ENCODE measurements around the gene MTG2. TPM values are rescaled to one million over a fixed set of nuclear protein-coding genes. Genes with fewer than 3 reads are reported as not detected.

MTG2 gene
- total and polyA plus RNA-seq, 2 of the 13 experiments (the other 11 are each of a cell fraction or from before 2014, with no cell fraction given): 20.4 to 37.8 TPM

DNA sequence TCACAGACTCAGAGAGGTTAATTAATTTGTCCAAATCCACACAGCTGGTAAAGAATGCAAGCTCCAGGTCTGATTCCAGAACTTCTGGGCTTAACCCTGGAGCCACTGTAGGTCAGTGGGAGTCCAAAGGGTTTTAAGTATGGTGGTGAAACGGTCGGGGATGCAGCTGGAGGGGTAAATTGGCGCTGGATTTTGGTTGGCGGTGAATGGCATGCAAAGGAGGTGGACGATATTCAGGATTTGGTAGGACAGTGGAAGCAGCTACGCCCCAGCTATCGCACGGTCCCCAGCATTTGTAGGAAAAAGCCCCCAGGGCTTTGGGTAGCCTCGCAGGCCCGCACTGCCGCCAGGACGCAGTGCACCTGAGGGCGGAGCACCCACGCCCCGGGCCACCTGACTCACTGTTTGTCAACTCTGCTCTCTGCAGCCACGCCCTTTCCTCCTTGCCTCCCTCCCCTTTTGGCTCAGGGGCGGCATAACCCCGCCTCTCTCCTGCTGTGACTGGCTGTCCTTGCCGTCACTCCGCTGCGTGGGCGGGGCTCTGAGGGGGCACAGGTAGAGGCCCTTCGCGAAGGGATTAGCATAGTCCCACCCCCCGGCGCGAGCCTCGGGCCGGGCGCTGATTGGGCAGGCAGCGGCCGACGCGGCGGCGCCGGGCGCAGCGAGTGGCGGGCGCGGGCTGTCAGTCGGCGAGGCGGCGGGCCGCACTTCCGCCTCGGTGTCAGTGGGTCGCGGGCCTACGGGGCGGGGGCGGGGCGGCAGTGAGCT is 55.2 kb downstream of the MTG2 start, which contains the start of gene OSBPL2 (continued):
- TF ChIP-seq HBP1 (CRISPR knock-in tag; IDR thresholded peaks at IDR 0.05; ENCODE audit: low read depth) (no peak), PHF5A (CRISPR knock-in tag; IDR thresholded peaks at IDR 0.05; ENCODE audit: low read depth, unreplicated experiment) (no peak), MYNN (CRISPR knock-in tag; IDR thresholded peaks at IDR 0.05; ENCODE audit: low read depth) (peak; percentile 92), FOXO4 (CRISPR knock-in tag; conservative IDR thresholded peaks at IDR 0.05) (no peak), ZNF547 (CRISPR knock-in tag; IDR thresholded peaks at IDR 0.05) (peak; percentile 74; the same call in 1 of the 2 replicates), HNRNPH1 (optimal IDR thresholded peaks at IDR 0.05; ENCODE audit: low read depth, low read length) (no peak), ASH2L (IDR thresholded peaks at IDR 0.05; ENCODE audit: insufficient read length, low read depth, low read length) (peak; percentile 60), FOXJ3 (CRISPR knock-in tag; IDR thresholded peaks at IDR 0.05; ENCODE audit: borderline replicate concordance) (no peak), ZNF572 (CRISPR knock-in tag; IDR thresholded peaks at IDR 0.05) (0 out of 2 replicates have a peak, but pooled peaks have one; percentile 34), ZFP90 (CRISPR knock-in tag; IDR thresholded peaks at IDR 0.05; ENCODE audit: borderline replicate concordance) (peak; percentile 81; the same call in 1 of the 2 replicates), CREB1 (IDR thresholded peaks at IDR 0.05) (peak; percentile 95), CREB1 (CRISPR knock-in tag; IDR thresholded peaks at IDR 0.05) (no peak), LRRFIP1 (CRISPR knock-in tag; conservative IDR thresholded peaks at IDR 0.05) (no peak), CREM (IDR thresholded peaks at IDR 0.05) (no peak; the same call in none of the 2 replicates), CREM (CRISPR knock-in tag; IDR thresholded peaks at IDR 0.05) (no peak), U2AF2 (IDR thresholded peaks at IDR 0.05; ENCODE audit: low read depth, low read length) (peak; percentile 24; the same call in 1 of the 2 replicates), ZSCAN9 (CRISPR knock-in tag; IDR thresholded peaks at IDR 0.05; ENCODE audit: borderline replicate concordance) (no peak; the same call in 1 of the 2 replicates), CENPT (CRISPR knock-in tag; IDR thresholded peaks at IDR 0.05; ENCODE audit: low read depth) (no peak), JUNB (CRISPR knock-in tag; IDR thresholded peaks at IDR 0.05; ENCODE audit: borderline replicate concordance) (no peak)
- TF ChIP-seq, protein P1, sequence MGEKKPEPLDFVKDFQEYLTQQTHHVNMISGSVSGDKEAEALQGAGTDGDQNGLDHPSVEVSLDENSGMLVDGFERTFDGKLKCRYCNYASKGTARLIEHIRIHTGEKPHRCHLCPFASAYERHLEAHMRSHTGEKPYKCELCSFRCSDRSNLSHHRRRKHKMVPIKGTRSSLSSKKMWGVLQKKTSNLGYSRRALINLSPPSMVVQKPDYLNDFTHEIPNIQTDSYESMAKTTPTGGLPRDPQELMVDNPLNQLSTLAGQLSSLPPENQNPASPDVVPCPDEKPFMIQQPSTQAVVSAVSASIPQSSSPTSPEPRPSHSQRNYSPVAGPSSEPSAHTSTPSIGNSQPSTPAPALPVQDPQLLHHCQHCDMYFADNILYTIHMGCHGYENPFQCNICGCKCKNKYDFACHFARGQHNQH (CRISPR knock-in tag; IDR thresholded peaks at IDR 0.05): peak; percentile 61
- TF ChIP-seq, protein P2, sequence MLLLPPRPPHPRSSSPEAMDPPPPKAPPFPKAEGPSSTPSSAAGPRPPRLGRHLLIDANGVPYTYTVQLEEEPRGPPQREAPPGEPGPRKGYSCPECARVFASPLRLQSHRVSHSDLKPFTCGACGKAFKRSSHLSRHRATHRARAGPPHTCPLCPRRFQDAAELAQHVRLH (CRISPR knock-in tag; IDR thresholded peaks at IDR 0.05; ENCODE audit: borderline replicate concordance, low read depth): peak; percentile 39; the same call in 1 of the 2 replicates
- TF ChIP-seq, protein P3, sequence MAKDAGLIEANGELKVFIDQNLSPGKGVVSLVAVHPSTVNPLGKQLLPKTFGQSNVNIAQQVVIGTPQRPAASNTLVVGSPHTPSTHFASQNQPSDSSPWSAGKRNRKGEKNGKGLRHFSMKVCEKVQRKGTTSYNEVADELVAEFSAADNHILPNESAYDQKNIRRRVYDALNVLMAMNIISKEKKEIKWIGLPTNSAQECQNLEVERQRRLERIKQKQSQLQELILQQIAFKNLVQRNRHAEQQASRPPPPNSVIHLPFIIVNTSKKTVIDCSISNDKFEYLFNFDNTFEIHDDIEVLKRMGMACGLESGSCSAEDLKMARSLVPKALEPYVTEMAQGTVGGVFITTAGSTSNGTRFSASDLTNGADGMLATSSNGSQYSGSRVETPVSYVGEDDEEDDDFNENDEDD (CRISPR knock-in tag; IDR thresholded peaks at IDR 0.05; ENCODE audit: borderline replicate concordance): peak; percentile 67; the same call in 1 of the 2 replicates

Data from HepG2 (cell line).